Body of pancreas (tissue), 4 donors: Measurements from ENCODE around the gene CCDC27. TPM values are rescaled to one million over a fixed set of nuclear protein-coding genes. Genes with fewer than 3 reads are reported as not detected.

ENCODE experiments used
- ATAC-seq: fragments of 150-250 bp; one replicate; pipeline ENCODE4 v1.9.1; 2016
- DNase-seq, 4 donors: peaks; one replicate each; pipeline ENCODE4 v3.0.0-alpha.2; 2019
- H3K27ac ChIP-seq, 4 donors: fragments of 200-600 bp; sonication (generic); 1 replicate in 3 of 4; 2 replicates in 1 of 4; pipeline versions ENCODE4 v1.5.1 to v1.6.1; 2016 to 2019; ENCODE audit warnings: mild to moderate bottlenecking in 1 of 4, mixed read lengths in 1 of 4, moderate library complexity in 1 of 4
- H3K27me3 ChIP-seq, 2 donors: fragments of 200-600 bp; sonication (generic); one replicate each; pipeline ENCODE4 v1.6.0; 2016; ENCODE audit warnings: mild to moderate bottlenecking in 1 of 2
- H3K36me3 ChIP-seq, 2 donors: fragments of 200-600 bp; sonication (generic); replicated peaks in 1 of 2; 2 replicates each; pipeline ENCODE4 v1.5.1; 2016; ENCODE audit warnings: low read depth in 2 of 2; ENCODE audit not compliant: insufficient read depth in 1 of 2
- H3K4me1 ChIP-seq: fragments of 200-600 bp; sonication (generic); one replicate; pipeline ENCODE4 v1.6.0; 2016
- H3K4me3 ChIP-seq, 2 donors: fragments of 200-600 bp; sonication (generic); 1 replicate in 1 of 2; 2 replicates in 1 of 2; pipeline ENCODE4 v1.5.1; 2016 to 2019
- H3K9me3 ChIP-seq, 3 donors: fragments of 200-600 bp; sonication (generic); 1 replicate in 2 of 3; 2 replicates in 1 of 3; pipeline ENCODE4 v1.5.1; 2016
- POLR2A ChIP-seq, 3 donors: fragments of 450-650 bp; IDR thresholded peaks; one replicate each; pipeline ENCODE4 v1.6.1; 2016; ENCODE audit warnings: antibody characterized with exemption in 3 of 3, mild to moderate bottlenecking in 2 of 3
- whole genome bisulfite sequencing, 2 donors: methylation state at CpG; one replicate each; pipeline ENCODE4 v1.1.5; 2017; 5-methylcytosine and 5-hydroxymethylcytosine counted together
- intact Hi-C: fragments of 100-400 bp; cut with DNase I; formaldehyde crosslinking; loops from one replicate; pipeline ENCODE4 v1.15.1; 2023
- total RNA-seq, 2 donors: library from RNA; depleted of rRNA; stranded (reverse); fragments of >200 nt; gene quantifications; one replicate each; pipeline ENCODE4 v1.1.0, GENCODE V29; 2016
- TF ChIP-seq, protein P1 (sequence below), 7 experiments: fragments of 450-650 bp in 4 of 7; fragments of 200-600 bp in 3 of 7; sonication (generic) in 3 of 7; IDR thresholded peaks; one replicate each; pipeline ENCODE4 v1.5.1; 2016 to 2019; ENCODE audit warnings: antibody characterized with exemption in 7 of 7

Gene CCDC27
- total RNA-seq, 2 donors from 2014 or later: not detected

DNA sequence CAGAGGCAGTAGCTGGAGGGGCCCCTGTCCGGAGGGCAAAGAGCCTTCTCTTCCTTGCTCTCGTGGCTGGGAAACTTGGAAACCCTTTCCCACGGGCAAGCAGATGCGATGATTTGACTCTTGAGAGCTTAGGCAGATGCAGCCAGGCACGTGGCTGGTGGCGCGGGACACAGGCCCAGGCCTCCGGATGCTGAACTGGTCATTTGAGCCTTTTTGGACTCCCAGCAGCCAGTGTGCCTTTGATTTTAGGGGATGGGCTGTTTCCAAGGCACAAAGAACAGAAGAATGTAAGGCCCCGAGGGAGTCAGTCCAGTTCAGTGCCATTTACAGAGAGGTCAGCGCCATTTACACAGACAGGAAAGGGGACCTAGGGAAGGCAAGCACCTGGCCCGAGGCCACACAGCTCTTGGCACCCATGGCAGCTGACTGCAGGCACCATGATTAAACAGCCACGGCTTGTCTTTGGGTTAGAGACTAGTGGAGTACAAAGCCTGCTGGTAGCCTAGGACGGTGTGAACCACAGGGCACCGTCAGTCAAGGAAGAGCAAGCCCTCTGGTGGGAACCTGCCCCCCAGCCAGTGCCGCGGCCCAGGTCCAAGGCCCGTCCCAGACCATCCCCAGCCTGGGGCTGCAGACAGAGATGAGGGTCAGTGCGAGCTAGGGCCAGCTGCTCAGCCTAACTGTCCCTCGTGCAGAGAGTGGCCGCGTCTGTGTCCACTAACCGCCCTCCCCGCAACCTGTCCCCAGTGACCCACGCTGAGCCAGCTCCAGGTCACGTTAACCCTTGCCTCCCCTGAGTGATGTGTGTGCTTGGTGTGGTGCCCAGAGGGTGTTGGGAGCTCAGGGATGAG is 20.4 kb upstream of the CCDC27 start:
- Histone ChIP-seq H3K36me3 (no peaks in the 10 kb centered on the region), H3K27ac (no peak overlapping the region), H3K4me1 (no peaks in the 10 kb centered on the region), H3K27me3 (no peaks in the 10 kb centered on the region), H3K9me3 (no peaks in the 10 kb centered on the region), H3K4me3 (no peak overlapping the region)
- ATAC-seq: no peak
- intact Hi-C loops: no loop called here
- 32 to 43% methylated on average over 10 to 25 of the region's 25 CpGs for WGBS, 2 donors
- DNase-seq: no peak
- no peak for TF ChIP-seq POLR2A (IDR thresholded peaks at IDR 0.05)
- TF ChIP-seq, protein P1, sequence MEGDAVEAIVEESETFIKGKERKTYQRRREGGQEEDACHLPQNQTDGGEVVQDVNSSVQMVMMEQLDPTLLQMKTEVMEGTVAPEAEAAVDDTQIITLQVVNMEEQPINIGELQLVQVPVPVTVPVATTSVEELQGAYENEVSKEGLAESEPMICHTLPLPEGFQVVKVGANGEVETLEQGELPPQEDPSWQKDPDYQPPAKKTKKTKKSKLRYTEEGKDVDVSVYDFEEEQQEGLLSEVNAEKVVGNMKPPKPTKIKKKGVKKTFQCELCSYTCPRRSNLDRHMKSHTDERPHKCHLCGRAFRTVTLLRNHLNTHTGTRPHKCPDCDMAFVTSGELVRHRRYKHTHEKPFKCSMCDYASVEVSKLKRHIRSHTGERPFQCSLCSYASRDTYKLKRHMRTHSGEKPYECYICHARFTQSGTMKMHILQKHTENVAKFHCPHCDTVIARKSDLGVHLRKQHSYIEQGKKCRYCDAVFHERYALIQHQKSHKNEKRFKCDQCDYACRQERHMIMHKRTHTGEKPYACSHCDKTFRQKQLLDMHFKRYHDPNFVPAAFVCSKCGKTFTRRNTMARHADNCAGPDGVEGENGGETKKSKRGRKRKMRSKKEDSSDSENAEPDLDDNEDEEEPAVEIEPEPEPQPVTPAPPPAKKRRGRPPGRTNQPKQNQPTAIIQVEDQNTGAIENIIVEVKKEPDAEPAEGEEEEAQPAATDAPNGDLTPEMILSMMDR (IDR thresholded peaks at IDR 0.05): no peak

DNA sequence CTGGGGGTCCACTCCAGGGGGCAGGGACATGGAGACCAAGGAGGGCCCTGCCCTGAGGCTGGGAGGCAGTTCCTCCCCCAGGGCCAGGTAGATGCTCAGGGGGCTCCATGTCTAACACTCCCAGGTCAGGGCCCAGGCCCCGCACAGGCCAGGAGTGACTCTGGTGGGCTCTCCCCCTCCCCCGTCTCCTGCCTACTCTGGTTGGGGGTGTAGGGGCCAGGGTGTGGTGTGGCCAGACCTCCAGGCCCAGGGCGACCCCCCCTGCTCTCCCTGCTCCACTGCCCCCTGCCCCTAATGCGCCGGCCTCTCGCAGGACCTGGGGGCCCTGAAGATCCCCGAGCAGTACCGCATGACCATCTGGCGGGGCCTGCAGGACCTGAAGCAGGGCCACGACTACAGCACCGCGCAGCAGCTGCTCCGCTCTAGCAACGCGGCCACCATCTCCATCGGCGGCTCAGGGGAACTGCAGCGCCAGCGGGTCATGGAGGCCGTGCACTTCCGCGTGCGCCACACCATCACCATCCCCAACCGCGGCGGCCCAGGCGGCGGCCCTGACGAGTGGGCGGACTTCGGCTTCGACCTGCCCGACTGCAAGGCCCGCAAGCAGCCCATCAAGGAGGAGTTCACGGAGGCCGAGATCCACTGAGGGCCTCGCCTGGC is 19.7 kb upstream of the CCDC27 start:
- 28 to 69% methylated on average over 13 to 20 of the region's 37 CpGs for WGBS, 2 donors
- TF ChIP-seq POLR2A (IDR thresholded peaks at IDR 0.05): no peak
- TF ChIP-seq, protein P1 (IDR thresholded peaks at IDR 0.05): no peak
- H3K9me3 ChIP-seq: no peaks in the 10 kb centered on the region
- H3K27me3 ChIP-seq: no peaks in the 10 kb centered on the region
- H3K4me3 ChIP-seq: no peak overlapping the region
- no peak overlapping the region for H3K27ac ChIP-seq
- intact Hi-C loops: no loop called here
- no peaks in the 10 kb centered on the region for H3K36me3 ChIP-seq
- no peaks in the 10 kb centered on the region for H3K4me1 ChIP-seq
- ATAC-seq (no peak), DNase-seq (no peak)

- ATAC-seq (no peak), DNase-seq (no peak)
- H3K4me3 ChIP-seq: no peak overlapping the region
- no peak overlapping the region for H3K27ac ChIP-seq
- no peaks in the 10 kb centered on the region for H3K27me3 ChIP-seq
- WGBS, 2 donors: 58 to 83% methylated on average over 23 to 24 of the region's 29 CpGs
- TF ChIP-seq POLR2A (IDR thresholded peaks at IDR 0.05): no peak
- TF ChIP-seq, protein P1 (IDR thresholded peaks at IDR 0.05): no peak
- H3K9me3 ChIP-seq: no peaks in the 10 kb centered on the region
- no peaks in the 10 kb centered on the region for H3K36me3 ChIP-seq
- intact Hi-C loops: no loop called here
- no peaks in the 10 kb centered on the region for H3K4me1 ChIP-seq
These were observed 19.0 kb upstream of the CCDC27 start for GRCh38 chr1:3733094-3733882.

DNA sequence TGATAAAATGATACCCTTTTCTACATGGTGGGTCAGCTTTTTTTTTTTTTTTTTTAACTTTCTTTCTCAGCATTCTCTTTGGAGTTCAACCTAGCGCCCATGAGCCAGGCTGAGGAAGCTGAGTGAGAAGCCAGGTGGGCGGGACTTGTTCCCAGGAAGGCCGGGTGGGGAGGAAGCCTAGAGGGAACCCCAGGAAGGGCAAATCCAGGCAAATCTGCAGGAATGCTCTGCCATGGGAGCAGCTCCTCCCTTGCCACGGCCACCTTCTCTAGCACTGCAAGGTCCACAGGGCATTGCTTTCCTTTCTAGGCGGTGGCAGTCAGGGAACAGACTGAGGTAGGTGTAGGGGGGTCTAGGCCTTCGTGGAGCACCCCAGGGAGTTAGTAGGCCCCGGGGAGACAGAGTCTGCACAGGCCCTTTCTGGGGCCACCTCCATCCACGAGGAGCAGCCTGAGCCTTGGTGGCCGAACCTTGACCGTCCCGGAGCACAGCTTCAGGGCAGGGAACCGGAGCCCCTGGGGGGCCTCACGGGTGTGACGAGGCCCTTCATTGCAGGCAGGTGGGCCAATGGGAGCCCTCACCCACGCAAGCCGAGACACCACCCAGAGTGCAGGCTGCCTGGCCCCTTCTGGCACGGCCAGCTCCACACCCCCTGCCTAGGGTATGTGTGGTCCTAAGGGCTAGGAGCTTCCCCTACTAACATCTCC is 18.2 kb upstream of the CCDC27 start:
- Histone ChIP-seq H3K4me1 (no peaks in the 10 kb centered on the region), H3K36me3 (peaks cover 0 to 5% of the 10 kb centered on the region in 2 donors), H3K27ac (no peak overlapping the region), H3K4me3 (no peak overlapping the region), H3K9me3 (no peaks in the 10 kb centered on the region), H3K27me3 (no peaks in the 10 kb centered on the region)
- DNase-seq (no peak), ATAC-seq (no peak)
- WGBS, 2 donors: 59 to 76% methylated on average over 3 to 17 of the region's 17 CpGs
- TF ChIP-seq, protein P1 (IDR thresholded peaks at IDR 0.05): no peak
- no peak for TF ChIP-seq POLR2A (IDR thresholded peaks at IDR 0.05)
- intact Hi-C loops: no loop called here
